NCI-H748 (cell line): ENCODE measurements around the gene HIVEP3.

Experiments used
- DNase-seq: peaks from one replicate; lab custom pipeline; 2025; ENCODE audit not compliant: unreplicated experiment; lab: John Stamatoyannopoulos, UW

Gene HIVEP3

DNA sequence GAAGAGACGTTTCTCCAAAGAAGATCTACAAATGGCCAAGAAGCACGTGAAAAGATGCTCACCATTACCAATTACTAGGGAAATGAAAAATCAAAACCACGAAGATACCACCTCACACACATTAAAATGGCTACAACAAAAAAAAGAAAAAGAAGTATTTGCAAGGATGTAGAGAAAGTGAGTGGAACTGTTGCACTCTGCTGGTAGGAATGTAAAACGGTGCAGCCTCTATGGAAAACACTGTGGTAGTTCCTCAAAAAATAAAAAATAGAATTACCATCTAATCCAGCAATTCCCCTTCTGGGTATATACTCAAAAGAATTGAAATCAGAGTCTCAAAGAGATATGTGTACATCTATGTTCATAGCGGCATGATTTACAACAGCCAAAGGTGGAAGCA, 318.8 kb downstream of the HIVEP3 start:
- no peak for DNase-seq

- DNase-seq: no peak
Observed at GRCh38 chr1:41598325-41598724, 320.4 kb downstream of the HIVEP3 start.

- DNase-seq: no peak
Observed at GRCh38 chr1:41592451-41593125, 326.1 kb downstream of the HIVEP3 start.

- no peak for DNase-seq
Observed at GRCh38 chr1:41591891-41592290, 326.8 kb downstream of the HIVEP3 start.

GRCh38 chr1:41590331-41590730, 328.4 kb downstream of the HIVEP3 start:
- DNase-seq: no peak

DNA sequence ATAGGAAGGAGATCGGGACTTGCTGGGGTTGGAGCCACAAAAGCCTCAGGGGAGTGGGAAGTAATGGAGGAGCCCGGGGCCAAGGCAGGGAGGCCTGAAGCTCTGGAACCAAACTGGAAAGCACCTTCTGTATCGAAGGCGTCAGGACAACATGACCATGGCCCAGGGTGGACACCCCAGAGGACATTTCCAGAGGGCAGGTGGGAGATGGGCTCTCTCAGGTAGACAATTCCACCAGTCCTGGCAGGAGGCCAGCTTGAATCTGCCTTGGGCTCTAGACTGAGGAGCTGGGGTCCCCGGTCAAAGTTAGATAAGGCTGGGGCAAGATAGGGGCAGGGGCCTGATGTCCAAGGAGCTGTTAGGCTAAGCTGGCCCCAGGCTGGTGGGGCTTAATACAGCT, 329.3 kb downstream of the HIVEP3 start:
- no peak for DNase-seq

DNA sequence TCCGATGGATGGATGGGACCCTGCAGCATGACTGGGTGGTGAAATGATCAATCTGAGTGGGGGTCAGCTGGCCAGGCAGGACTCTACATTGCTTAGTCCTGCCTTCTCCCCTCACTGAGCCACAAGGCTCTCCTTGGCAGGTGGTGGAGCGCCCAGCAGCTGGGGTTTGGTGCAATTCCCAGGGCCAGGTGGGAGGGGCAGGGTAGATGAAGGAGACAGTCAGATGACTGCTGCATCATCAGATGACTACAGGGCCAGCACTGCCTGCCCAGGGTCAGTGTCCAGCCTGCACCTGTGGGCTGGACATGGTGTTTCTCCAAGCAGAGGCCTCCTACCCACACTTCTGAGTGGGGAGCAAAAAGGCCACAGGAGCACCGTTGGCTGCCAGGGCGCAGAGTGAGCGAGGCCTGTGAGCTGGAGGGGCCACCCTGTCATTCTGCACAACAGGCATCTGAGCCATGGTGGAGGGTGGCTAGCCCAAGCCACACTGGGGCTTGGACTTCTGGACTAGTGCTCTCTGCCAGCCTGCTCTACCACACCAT, 330.3 kb downstream of the HIVEP3 start:
- DNase-seq: no peak

DNA sequence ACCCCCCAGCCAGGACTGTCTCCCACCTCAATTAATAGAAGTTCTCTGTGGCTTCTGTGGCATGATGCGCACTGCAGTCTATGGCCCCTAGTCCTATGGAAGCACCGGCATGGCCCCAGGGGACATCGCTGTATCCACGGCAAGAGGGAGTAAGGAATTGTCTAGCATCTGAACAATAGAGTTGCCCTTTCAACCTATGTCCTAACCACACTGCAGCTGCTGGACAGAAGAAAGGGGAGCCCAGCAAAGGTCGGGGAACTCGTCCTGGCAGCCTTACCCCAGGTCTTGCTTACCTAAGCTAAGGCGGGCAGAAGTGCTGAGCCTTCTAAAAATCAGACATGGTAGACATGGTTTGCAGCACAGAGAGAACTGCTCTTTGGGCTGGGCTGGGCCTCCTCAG, 330.9 kb downstream of the HIVEP3 start:
- no peak for DNase-seq

- no peak for DNase-seq
Observed at GRCh38 chr1:41586230-41586629, 332.5 kb downstream of the HIVEP3 start.

DNA sequence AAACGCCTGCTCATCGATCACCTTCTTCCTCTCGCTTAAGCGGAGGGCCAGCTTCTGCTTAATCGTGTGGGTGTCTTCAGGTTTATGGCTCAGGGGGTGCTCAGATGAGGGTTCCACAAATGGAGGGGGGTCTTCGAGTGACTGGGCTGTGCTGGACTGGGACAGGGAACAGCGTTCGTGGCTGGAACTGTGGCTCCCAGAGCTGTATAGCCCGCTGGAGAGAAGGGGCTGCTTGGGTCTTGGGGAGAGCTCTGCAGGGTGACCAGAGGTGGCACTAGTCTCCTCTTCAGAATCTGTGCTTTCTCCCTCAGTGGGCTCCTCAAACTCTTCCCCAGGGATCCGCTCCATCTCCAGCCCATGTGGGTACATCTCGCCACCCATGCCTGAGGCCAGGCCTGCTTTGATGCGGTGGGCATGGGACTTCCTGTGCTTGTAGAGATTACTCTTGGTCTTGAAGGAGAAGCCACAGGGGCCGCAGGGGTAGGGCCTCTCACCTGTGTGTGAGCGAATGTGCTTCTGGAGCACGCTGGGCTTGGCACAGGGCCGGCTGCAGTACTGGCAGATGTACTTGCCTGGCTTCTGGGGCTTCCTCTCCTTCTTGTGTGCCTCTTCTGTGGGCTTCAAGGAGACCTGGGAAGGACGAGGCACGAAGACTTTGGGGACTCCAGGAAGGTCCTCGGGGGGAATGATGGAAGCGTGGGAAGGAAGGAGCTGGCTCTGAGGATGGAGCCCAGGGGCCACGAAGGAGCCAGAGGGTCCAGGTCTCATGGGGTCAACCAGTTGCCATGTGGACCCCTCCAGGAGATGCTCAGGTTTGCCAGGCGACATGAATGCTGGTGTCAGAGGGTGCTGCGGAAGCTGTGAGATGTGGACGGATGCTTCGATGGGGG, 334.8 kb downstream of the HIVEP3 start:
- DNase-seq: no peak

GRCh38 chr1:41582851-41583657, 335.7 kb downstream of the HIVEP3 start:
- no peak for DNase-seq

GRCh38 chr1:41582351-41582750, 336.4 kb downstream of the HIVEP3 start:
- DNase-seq: no peak

GRCh38 chr1:41582004-41582325, 336.8 kb downstream of the HIVEP3 start:
- DNase-seq: no peak

DNA sequence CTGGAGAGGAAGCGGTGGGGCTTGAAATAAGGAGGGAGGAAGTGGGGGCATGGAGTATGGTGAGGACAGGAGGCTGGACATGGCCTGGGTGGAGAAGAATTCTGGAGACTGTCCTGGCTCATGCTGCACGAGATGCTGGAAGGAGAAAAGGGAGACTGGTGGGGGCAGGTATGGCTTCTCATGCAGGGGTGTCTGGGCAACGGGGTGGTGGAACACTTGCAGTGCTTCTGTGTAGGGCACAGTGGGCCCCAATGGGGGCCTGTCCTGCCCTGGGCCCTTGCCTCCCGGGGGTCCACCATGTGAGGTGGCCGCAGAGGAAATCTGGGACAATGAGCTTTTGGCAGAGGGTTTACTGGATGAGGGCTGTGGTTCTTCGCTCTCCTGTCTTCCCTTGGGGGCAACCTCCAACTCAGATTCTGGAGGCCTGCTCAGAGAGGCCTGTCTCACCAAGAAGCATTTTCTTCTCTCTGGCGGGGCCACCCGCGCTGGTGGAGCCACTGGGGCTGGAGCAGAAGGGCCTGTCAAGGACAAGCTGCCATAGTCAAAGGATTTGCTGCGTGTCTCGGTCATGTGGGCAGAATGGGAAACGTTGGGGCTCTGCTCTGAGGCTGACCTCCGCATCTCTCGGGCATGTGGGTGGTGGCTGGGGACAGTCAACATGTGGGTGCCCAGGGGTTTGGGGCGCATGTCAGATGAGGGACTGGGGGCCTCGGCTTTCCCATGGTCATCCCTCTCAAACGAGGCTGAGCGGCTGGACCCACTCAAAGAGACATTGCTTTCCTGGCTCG, 337.3 kb downstream of the HIVEP3 start:
- DNase-seq: no peak

GRCh38 chr1:41580520-41581172, 338.1 kb downstream of the HIVEP3 start:
- no peak for DNase-seq

GRCh38 chr1:41580021-41580420, 338.7 kb downstream of the HIVEP3 start:
- DNase-seq: no peak

GRCh38 chr1:41578712-41579335, 339.9 kb downstream of the HIVEP3 start:
- peak; percentile 91 for DNase-seq

GRCh38 chr1:41576620-41577019, 342.1 kb downstream of the HIVEP3 start:
- DNase-seq: no peak

GRCh38 chr1:41576206-41576605, 342.5 kb downstream of the HIVEP3 start:
- no peak for DNase-seq

DNA sequence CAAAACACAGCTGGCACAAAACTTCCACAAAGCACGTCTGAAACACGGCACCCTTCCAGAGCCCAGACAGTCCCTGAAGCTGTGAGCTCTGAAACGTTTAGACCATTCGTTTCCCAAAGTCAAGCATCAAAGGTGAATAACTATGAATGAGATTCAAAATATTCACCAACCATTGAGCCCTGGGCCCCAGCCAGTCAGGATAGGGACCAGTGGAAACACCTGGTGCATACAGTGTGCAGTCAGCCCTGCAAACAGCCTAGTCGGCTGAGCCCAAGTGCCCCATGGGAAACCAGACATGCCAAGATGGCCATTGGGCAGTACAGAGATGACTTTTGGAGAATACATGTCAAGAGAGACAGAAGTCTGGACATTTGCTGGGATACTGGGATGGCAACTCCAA, 343.9 kb downstream of the HIVEP3 start:
- no peak for DNase-seq
